A673 (cell line): ENCODE measurements around the gene PLPP2.

Source experiments
- EZH2 ChIP-seq: fragments of 200-600 bp; sonication (generic); IDR thresholded peaks from 2 replicates; pipeline ENCODE4 v1.6.1; 2017; ENCODE audit warnings: borderline replicate concordance, low read depth, mild to moderate bottlenecking, mixed read lengths, antibody characterized with exemption, low read length; ENCODE audit not compliant: poor library complexity, severe bottlenecking
- TF ChIP-seq, protein P1 (sequence below): fragments of 300-800, 200-600 bp; sonication (generic); conservative IDR thresholded peaks from 2 replicates; pipeline ENCODE4 v1.5.1; 2017; ENCODE audit warnings: low read depth, mild to moderate bottlenecking, antibody characterized with exemption, low read length, moderate library complexity, mixed read lengths

DNA sequence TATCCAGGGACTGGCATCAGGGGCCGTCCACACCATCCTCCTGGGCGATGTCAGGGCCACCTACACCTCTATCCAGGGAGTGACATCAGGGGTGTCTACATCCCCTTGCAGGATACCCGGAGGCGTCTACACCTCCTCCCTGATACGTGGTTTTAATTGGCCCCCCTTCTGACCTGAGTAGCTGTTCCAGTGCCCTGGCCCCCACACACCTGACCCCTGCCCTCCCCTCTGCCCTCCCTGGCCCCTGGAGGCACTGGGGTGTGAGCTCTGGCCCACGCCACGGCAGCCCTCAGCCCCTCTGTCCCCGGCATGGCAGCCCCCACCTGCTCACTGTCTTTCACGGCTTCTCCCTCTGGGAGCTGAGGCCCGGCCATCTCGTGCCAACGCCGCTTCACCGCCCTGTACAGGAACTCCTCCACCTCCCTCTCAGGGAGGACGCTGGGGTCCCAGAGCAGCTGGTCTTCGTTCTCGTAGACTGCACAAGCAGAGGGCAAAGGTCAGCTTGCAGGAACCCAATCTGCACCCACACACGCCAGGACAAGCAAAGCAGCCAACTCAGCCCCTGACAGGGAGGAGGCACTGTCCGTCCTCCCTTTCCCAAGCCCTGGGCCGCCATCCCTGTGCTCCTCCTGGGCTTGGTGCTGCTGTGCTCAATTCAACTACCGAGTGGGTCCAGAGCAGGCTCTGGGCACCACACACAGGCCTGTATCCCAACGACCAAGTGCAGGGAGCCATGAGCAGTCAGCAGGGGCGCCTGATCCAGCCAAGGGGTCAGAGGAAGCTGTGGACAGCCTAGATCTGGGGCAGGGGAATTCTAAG lies 22.2 kb upstream of the PLPP2 start:
- TF ChIP-seq, protein P1, sequence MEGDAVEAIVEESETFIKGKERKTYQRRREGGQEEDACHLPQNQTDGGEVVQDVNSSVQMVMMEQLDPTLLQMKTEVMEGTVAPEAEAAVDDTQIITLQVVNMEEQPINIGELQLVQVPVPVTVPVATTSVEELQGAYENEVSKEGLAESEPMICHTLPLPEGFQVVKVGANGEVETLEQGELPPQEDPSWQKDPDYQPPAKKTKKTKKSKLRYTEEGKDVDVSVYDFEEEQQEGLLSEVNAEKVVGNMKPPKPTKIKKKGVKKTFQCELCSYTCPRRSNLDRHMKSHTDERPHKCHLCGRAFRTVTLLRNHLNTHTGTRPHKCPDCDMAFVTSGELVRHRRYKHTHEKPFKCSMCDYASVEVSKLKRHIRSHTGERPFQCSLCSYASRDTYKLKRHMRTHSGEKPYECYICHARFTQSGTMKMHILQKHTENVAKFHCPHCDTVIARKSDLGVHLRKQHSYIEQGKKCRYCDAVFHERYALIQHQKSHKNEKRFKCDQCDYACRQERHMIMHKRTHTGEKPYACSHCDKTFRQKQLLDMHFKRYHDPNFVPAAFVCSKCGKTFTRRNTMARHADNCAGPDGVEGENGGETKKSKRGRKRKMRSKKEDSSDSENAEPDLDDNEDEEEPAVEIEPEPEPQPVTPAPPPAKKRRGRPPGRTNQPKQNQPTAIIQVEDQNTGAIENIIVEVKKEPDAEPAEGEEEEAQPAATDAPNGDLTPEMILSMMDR = no peak
- no peak for TF ChIP-seq EZH2
